ENCODE measurements around the gene LY6G5C. TPM values are rescaled to one million over a fixed set of nuclear protein-coding genes. Genes with fewer than 3 reads are reported as not detected.

The LY6G5C gene
- total and polyA plus RNA-seq, 2 experiments from 2014 or later, result 2.1 TPM; not detected in 1

DNA sequence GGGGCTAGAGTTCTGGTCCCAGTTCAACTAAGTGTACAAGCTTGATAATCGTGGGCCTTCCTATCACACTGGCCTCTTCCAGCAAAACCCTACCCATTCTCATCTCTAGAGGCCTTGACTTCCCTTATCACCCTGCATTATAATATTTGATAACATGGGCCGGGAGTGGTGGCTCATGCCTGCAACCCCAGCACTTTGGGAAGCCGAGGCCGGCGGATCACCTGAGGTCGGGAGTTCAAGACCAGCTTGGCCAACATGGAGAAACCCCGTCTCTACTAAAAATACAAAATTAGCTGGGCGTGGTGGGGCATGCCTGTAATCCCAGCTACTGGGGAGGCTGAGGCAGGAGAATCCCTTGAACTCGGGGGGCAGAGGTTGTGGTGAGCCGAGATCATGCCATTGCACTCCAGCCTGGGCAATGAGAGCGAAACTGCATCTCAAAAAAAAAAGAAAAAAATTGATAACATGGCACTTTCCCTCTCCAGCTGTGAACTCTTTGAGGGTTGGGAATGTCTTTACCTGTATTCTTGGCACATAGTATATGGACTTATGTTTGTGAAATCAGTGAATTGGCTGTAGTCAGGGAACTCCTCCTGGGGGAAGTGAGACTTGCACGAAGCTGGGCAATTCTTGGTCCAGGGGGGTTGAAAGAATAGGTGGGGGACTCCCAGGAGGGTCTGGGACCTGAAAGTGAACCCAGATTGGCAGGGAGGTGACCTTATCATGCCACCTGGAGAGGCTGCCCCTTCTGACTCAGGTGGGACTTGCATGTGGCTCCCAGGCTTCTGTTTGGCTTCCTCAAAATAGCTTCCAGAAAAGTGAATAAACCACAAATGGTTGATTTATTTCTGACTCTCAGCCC, 19.4 kb downstream of the LY6G5C start:
- Histone ChIP-seq H3K27ac (ENCODE audit: low read depth) (peak overlapping the region; percentile 92), H3K9me2 (ENCODE audit: insufficient read depth) (no peaks in the 10 kb centered on the region), H3K4me2 (peak overlapping the region; percentile 98), H3K36me3 (ENCODE audit: insufficient read depth) (peaks cover 12% of the 10 kb centered on the region; the same call in 1 of the 2 replicates), H3K4me3 (peak overlapping the region; percentile 96), H3K79me2 (replicated peaks; ENCODE audit: insufficient read depth) (peaks cover 47% of the 10 kb centered on the region), H3F3A (replicated peaks; ENCODE audit: low read depth) (peaks cover 21% of the 10 kb centered on the region; the same call in 1 of the 2 replicates), H2AFZ (peak overlapping the region; percentile 77), H4K20me1 (replicated peaks; ENCODE audit: insufficient read depth) (no peaks in the 10 kb centered on the region; the same call in 1 of the 2 replicates), H3K27me3 (ENCODE audit: insufficient read depth) (no peaks in the 10 kb centered on the region), H3K4me1 (ENCODE audit: insufficient read depth) (peaks cover 23% of the 10 kb centered on the region)
- ATAC-seq, result no peak
- Mint-ChIP-seq H3K27me3 (ENCODE audit: insufficient read depth, low read depth, poor library complexity) (peaks cover 28% of the 10 kb centered on the region), H3K36me3 (ENCODE audit: low read depth) (peaks cover 52% of the 10 kb centered on the region), H3K4me3 (peak overlapping the region; percentile 90), H3K9me3 (no peaks in the 10 kb centered on the region; the same call in 2 of the 3 replicates), H3K4me1 (peaks cover 44% of the 10 kb centered on the region), H3K27ac (peak overlapping the region; percentile 91)
- no peak for DNase-seq (ENCODE audit: low spot score)
- TF ChIP-seq CREB1 (CRISPR knock-in tag; IDR thresholded peaks at IDR 0.05; ENCODE audit: low read depth), result no peak
- no peak for TF ChIP-seq EZH2 (IDR thresholded peaks at IDR 0.05; ENCODE audit: low read depth, unreplicated experiment)
- TF ChIP-seq JUNB (IDR thresholded peaks at IDR 0.05; ENCODE audit: unreplicated experiment), result no peak
- TF ChIP-seq ZNF462 (CRISPR knock-in tag; IDR thresholded peaks at IDR 0.05), result no peak
- TF ChIP-seq EZH2phosphoT487 (IDR thresholded peaks at IDR 0.05; ENCODE audit: unreplicated experiment), result no peak
- no peak for TF ChIP-seq STAT1 (IDR thresholded peaks at IDR 0.05; ENCODE audit: unreplicated experiment)
- TF ChIP-seq CTCF (conservative IDR thresholded peaks at IDR 0.05; ENCODE audit: low read depth in 2 of 2), result no peak
- no peak for TF ChIP-seq POLR2AphosphoS5 (IDR thresholded peaks at IDR 0.05; ENCODE audit: low read depth)
- TF ChIP-seq, protein P1, sequence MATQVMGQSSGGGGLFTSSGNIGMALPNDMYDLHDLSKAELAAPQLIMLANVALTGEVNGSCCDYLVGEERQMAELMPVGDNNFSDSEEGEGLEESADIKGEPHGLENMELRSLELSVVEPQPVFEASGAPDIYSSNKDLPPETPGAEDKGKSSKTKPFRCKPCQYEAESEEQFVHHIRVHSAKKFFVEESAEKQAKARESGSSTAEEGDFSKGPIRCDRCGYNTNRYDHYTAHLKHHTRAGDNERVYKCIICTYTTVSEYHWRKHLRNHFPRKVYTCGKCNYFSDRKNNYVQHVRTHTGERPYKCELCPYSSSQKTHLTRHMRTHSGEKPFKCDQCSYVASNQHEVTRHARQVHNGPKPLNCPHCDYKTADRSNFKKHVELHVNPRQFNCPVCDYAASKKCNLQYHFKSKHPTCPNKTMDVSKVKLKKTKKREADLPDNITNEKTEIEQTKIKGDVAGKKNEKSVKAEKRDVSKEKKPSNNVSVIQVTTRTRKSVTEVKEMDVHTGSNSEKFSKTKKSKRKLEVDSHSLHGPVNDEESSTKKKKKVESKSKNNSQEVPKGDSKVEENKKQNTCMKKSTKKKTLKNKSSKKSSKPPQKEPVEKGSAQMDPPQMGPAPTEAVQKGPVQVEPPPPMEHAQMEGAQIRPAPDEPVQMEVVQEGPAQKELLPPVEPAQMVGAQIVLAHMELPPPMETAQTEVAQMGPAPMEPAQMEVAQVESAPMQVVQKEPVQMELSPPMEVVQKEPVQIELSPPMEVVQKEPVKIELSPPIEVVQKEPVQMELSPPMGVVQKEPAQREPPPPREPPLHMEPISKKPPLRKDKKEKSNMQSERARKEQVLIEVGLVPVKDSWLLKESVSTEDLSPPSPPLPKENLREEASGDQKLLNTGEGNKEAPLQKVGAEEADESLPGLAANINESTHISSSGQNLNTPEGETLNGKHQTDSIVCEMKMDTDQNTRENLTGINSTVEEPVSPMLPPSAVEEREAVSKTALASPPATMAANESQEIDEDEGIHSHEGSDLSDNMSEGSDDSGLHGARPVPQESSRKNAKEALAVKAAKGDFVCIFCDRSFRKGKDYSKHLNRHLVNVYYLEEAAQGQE (IDR thresholded peaks at IDR 0.05; ENCODE audit: unreplicated experiment), result no peak
- no peak for TF ChIP-seq NANOG (IDR thresholded peaks at IDR 0.05; ENCODE audit: borderline replicate concordance)
- TF ChIP-seq, protein P2, sequence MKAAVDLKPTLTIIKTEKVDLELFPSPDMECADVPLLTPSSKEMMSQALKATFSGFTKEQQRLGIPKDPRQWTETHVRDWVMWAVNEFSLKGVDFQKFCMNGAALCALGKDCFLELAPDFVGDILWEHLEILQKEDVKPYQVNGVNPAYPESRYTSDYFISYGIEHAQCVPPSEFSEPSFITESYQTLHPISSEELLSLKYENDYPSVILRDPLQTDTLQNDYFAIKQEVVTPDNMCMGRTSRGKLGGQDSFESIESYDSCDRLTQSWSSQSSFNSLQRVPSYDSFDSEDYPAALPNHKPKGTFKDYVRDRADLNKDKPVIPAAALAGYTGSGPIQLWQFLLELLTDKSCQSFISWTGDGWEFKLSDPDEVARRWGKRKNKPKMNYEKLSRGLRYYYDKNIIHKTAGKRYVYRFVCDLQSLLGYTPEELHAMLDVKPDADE (IDR thresholded peaks at IDR 0.05), result no peak
- no peak for TF ChIP-seq ZNF114 (CRISPR knock-in tag; IDR thresholded peaks at IDR 0.05)
- TF ChIP-seq ZNF331 (CRISPR knock-in tag; IDR thresholded peaks at IDR 0.05; ENCODE audit: low read depth), result no peak

All from GM23338 (cell line).